Glutamatergic neuron (in vitro differentiated cells): Measurements from ENCODE around the gene ELOVL2. TPM values are rescaled to one million over a fixed set of nuclear protein-coding genes. Genes with fewer than 3 reads are reported as not detected.
"Not testable (repeated sequence)": the region's sequence is repeated elsewhere in the genome, so short reads cannot be mapped to it uniquely, and the experiment has no call there.

Source experiments
- DNase-seq: peaks from one replicate; pipeline ENCODE4 v3.0.0; 2022
- H3K27ac Mint-ChIP-seq: one replicate; pipeline ENCODE4 v1.8.0; 2020; ENCODE audit warnings: mild to moderate bottlenecking, mixed read lengths, inconsistent platforms; ENCODE audit not compliant: unreplicated experiment
- H3K27me3 Mint-ChIP-seq: one replicate; pipeline ENCODE4 v1.8.0; 2020; ENCODE audit warnings: mild to moderate bottlenecking, moderate library complexity, mixed read lengths, inconsistent platforms; ENCODE audit not compliant: unreplicated experiment
- H3K36me3 Mint-ChIP-seq: one replicate; pipeline ENCODE4 v1.8.0; 2020; ENCODE audit warnings: mild to moderate bottlenecking, mixed read lengths, inconsistent platforms; ENCODE audit not compliant: unreplicated experiment
- H3K4me1 Mint-ChIP-seq: one replicate; pipeline ENCODE4 v1.8.0; 2020; ENCODE audit warnings: mild to moderate bottlenecking, low read depth, mixed read lengths, inconsistent platforms; ENCODE audit not compliant: unreplicated experiment
- H3K4me3 Mint-ChIP-seq: one replicate; pipeline ENCODE4 v1.8.0; 2020; ENCODE audit warnings: mild to moderate bottlenecking, mixed read lengths, inconsistent platforms; ENCODE audit not compliant: unreplicated experiment
- H3K9me3 Mint-ChIP-seq: one replicate; pipeline ENCODE4 v1.8.0; 2020; ENCODE audit warnings: mild to moderate bottlenecking, moderate library complexity, mixed read lengths, inconsistent platforms; ENCODE audit not compliant: unreplicated experiment
- total RNA-seq: library from RNA; stranded (reverse); fragmentation: NEBNext Ultra II Directional; extraction: Animal tissue kit (Norgen Biotek cat#: 25700); gene quantifications from one replicate; pipeline ENCODE4 v1.2.1, GENCODE V29; 2021; ENCODE audit not compliant: unreplicated experiment
- TF ChIP-seq, protein P1 (sequence below): fragments of 200-600 bp; sonication (generic); IDR thresholded peaks from one replicate; pipeline ENCODE4 v1.5.0; 2021; ENCODE audit not compliant: partially characterized antibody, unreplicated experiment

ELOVL2 gene
- total RNA-seq, 1 donor from 2014 or later: 10.6 TPM

DNA sequence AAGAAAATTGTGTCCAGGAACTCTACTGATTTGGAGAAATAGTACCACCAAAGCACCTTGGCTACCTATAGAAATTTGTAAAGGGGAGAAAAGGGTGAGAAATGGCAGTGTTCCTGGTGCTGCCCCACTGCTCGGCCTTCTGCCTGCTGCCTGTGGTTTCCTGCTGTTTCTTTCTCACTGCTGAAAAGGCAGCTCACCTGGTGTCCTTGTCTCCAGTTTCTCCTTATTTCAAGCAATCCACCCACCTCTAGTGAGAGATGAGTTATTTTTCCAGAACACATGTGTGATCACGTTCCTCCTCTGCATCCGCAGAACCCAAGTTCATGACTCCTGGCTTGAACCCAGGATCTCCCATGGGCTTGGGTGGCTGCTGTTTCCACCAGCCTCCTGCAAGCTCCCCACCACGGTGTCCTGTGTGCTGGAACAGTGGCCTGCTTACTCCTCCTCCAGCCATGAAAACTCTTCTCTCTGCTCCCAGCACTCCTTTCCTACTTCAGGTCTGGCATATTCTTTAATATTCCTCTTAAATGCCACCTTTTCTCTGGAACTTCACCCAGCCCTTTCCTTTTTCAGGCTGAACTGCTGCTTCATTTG is 48.9 kb downstream of the ELOVL2 start:
- no peak for DNase-seq
- Mint-ChIP-seq H3K4me1 (peaks cover 19% of the 10 kb centered on the region), H3K27me3 (no peaks in the 10 kb centered on the region), H3K36me3 (no peaks in the 10 kb centered on the region), H3K27ac (no peak overlapping the region), H3K9me3 (no peaks in the 10 kb centered on the region), H3K4me3 (no peak overlapping the region)
- TF ChIP-seq, protein P1, sequence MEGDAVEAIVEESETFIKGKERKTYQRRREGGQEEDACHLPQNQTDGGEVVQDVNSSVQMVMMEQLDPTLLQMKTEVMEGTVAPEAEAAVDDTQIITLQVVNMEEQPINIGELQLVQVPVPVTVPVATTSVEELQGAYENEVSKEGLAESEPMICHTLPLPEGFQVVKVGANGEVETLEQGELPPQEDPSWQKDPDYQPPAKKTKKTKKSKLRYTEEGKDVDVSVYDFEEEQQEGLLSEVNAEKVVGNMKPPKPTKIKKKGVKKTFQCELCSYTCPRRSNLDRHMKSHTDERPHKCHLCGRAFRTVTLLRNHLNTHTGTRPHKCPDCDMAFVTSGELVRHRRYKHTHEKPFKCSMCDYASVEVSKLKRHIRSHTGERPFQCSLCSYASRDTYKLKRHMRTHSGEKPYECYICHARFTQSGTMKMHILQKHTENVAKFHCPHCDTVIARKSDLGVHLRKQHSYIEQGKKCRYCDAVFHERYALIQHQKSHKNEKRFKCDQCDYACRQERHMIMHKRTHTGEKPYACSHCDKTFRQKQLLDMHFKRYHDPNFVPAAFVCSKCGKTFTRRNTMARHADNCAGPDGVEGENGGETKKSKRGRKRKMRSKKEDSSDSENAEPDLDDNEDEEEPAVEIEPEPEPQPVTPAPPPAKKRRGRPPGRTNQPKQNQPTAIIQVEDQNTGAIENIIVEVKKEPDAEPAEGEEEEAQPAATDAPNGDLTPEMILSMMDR: no peak

DNA sequence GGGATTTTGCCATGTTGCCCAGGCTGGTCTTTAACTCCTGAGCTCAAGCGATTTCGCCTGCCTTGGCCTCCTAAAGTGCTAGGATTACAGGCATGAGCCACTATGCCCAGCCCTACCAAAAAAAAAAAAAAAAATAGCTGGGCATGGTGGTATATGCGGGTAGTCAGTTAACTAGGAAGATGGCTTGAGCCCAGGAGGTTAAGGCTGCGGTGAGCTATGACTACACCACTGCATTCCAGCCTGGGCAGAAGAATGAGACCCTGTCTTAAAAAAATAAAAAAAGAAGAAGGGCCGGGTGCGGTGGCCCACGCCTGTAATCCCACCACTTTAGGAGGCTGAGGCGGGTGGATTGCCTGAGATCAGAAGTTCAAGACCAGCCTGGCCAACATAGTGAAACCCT is 50.2 kb downstream of the ELOVL2 start:
- H3K4me3 Mint-ChIP-seq: no peak overlapping the region
- peaks cover 1% of the 10 kb centered on the region for H3K36me3 Mint-ChIP-seq
- H3K27me3 Mint-ChIP-seq: no peaks in the 10 kb centered on the region
- H3K27ac Mint-ChIP-seq: no peak overlapping the region
- TF ChIP-seq, protein P1: no peak
- peaks cover 15% of the 10 kb centered on the region for H3K4me1 Mint-ChIP-seq
- H3K9me3 Mint-ChIP-seq: no peaks in the 10 kb centered on the region
- DNase-seq: no peak

DNA sequence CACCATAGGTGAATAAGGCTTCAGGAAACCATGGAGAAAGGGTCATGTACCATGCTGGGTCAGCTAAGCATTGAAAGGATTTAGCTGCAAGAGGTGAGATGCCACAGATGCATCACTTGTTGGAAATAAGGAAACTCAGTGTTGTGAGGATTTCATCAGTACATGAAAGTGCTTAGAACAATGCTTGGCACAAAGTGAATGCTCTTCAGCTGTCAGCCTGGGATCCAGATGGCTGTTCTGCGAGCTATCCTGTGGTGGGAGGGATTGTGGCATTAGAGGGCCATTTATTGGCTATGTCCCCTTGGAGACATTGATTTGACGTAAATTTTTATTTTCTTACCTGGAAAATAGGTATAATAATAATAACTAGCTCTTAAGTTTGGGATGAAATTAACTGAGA is 53.0 kb downstream of the ELOVL2 start:
- TF ChIP-seq, protein P1: no peak
- H3K4me3 Mint-ChIP-seq: no peak overlapping the region
- DNase-seq: peak; percentile 23
- H3K9me3 Mint-ChIP-seq: no peaks in the 10 kb centered on the region
- H3K36me3 Mint-ChIP-seq: peaks cover 6% of the 10 kb centered on the region
- peaks cover 15% of the 10 kb centered on the region for H3K4me1 Mint-ChIP-seq
- H3K27me3 Mint-ChIP-seq: no peaks in the 10 kb centered on the region
- H3K27ac Mint-ChIP-seq: peak overlapping the region; percentile 67

DNA sequence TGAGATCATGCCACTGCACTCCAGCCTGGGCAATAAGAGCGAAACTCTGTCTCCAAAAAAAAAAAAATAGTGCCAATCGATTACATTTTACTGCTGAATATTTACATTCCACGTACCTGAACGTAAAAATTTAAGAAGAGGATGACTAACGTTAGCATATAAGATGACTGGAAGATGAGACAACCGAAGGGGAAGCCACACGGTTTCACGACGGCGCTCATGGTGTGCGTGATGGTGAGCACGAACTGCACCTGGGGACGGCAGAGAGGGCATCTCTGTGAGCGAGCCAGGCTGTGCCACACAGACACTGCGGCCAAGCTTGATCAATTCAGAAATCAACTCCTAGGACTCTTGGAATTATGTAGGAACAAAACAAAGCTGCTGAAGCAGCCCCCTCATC is 54.5 kb downstream of the ELOVL2 start:
- no peak overlapping the region for H3K27ac Mint-ChIP-seq
- no peaks in the 10 kb centered on the region for H3K27me3 Mint-ChIP-seq
- TF ChIP-seq, protein P1: no peak
- no peak for DNase-seq
- H3K4me1 Mint-ChIP-seq: peaks cover 10% of the 10 kb centered on the region
- H3K4me3 Mint-ChIP-seq: no peak overlapping the region
- H3K36me3 Mint-ChIP-seq: peaks cover 6% of the 10 kb centered on the region
- no peaks in the 10 kb centered on the region for H3K9me3 Mint-ChIP-seq

DNA sequence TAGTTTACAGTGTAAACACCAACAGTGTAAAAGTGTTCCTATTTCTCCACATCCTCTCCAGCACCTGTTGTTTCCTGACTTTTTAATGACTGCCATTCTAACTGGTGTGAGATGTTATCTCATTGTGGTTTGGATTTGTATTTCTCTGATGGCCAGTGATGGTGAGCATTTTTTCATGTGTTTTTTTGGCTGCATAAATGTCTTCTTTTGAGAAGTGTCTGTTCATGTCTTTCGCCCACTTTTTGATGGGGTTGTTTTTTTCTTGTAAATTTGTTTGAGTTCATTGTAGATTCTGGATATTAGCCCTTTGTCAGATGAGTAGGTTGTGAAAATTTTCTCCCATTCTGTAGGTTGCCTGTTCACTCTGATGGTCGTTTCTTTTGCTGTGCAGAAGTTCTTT is 59.1 kb downstream of the ELOVL2 start:
- not testable (repeated sequence) for H3K4me3 Mint-ChIP-seq, H3K4me1 Mint-ChIP-seq, H3K27me3 Mint-ChIP-seq, H3K27ac Mint-ChIP-seq, H3K36me3 Mint-ChIP-seq, H3K9me3 Mint-ChIP-seq, DNase-seq

DNA sequence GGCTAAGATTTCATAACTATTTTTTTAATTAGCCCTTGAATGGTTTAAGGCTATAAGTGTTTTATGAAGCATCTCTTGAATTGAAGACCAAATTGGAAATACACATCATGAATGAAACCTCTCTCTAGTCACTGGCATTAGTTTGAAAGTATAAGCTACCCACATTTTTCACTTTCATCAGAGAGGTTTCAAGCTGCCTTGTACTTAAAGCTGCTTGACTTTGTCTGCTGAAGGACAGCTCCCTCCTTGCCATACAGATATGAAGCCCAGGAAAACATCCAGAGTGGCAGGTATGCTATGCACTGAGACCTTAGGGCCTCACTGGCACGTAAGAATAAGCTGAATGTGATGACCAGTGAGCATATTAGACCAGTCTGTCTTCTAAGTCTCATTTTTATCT is 62.7 kb downstream of the ELOVL2 start:
- no peak for DNase-seq
- Mint-ChIP-seq H3K36me3 (peaks cover 6% of the 10 kb centered on the region), H3K4me3 (no peak overlapping the region), H3K27ac (peak overlapping the region; percentile 6), H3K4me1 (peaks cover 15% of the 10 kb centered on the region), H3K27me3 (peaks cover 2% of the 10 kb centered on the region), H3K9me3 (peaks cover 4% of the 10 kb centered on the region)
- TF ChIP-seq, protein P1: no peak
